ENCODE measurements around the gene NRP2. TPM values are rescaled to one million over a fixed set of nuclear protein-coding genes. Genes with fewer than 3 reads are reported as not detected.

The NRP2 gene
- total RNA-seq, 2 experiments from 2014 or later: 0.63 to 1.6 TPM

DNA sequence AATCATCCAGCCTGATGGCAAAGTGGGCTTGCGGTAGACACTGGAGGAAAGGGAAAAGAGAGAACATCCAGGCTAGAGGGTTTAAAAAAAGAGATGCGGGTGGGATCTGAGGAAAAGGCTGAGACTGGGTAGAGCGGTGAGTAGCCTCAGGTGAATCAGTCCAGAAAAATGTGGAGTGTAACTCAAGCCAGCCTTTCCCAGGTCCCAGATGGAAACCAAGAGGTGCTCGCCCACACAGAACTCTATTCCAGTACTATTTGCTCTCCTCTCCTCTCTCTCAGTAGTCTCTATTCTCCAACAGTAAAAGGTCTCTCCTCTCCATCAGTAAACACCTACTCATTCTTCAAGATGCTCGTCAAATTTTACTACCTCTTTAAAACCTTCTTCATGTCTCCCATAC, 38.3 kb upstream of the NRP2 start:
- POLR2A ChIA-PET: no interaction called here
- CTCF ChIA-PET: interaction anchor here (1.0 to 1.6 kb wide), 2 partner anchors 32 to 35 kb away, joined by 3 to 4 read pairs; no protein-coding TSS in a partner anchor

GRCh38 chr2:205646680-205647079, 35.6 kb upstream of the NRP2 start:
- Mint-ChIP-seq H3K9me3 (no peaks in the 10 kb centered on the region), H3K4me3 (no peak overlapping the region), H3K27ac (no peak overlapping the region), H3K36me3 (ENCODE audit: low read depth) (no peaks in the 10 kb centered on the region), H3K27me3 (peaks cover 5% of the 10 kb centered on the region), H3K4me1 (ENCODE audit: low read depth) (no peaks in the 10 kb centered on the region)
- CTCF ChIA-PET: no interaction called here
- POLR2A ChIA-PET: interaction anchor here (0.7 kb wide), 1 partner anchor 33 kb away, joined by 3 read pairs; no protein-coding TSS in a partner anchor
- ATAC-seq: no peak
- intact Hi-C loops (cut with micrococcal nuclease): no loop called here
- TF ChIP-seq CTCF (IDR thresholded peaks at IDR 0.05): no peak
- DNase-seq: no peak

More for the DNA sequence above, 38.3 kb upstream of the NRP2 start:
- Mint-ChIP-seq H3K27ac (no peak overlapping the region), H3K4me1 (ENCODE audit: low read depth) (no peaks in the 10 kb centered on the region), H3K4me3 (no peak overlapping the region), H3K36me3 (ENCODE audit: low read depth) (no peaks in the 10 kb centered on the region), H3K9me3 (no peaks in the 10 kb centered on the region), H3K27me3 (peaks cover 5% of the 10 kb centered on the region)
- intact Hi-C loops (cut with micrococcal nuclease): no loop called here
- no peak for DNase-seq
- ATAC-seq: no peak
- TF ChIP-seq CTCF (IDR thresholded peaks at IDR 0.05): no peak

DNA sequence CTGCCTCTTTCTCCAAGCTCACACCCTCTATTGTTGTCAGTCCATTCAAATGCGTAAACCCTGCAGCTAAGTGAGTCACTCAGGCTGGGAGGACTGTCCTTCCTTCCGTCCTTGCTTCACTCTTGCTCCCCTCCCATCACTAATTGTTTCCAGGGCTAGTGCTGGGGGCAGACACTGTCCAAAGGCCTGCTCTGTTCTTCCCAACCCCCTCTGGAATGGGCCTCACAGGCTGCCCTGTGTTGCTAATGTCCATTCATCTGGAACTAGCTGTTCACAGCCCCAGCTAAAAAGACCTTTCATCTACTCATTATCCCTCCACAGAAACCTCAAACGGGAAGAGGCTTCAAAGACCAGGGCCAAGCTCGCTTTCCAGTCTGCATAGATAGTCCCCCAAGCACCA, 31.9 kb upstream of the NRP2 start:
- TF ChIP-seq CTCF (IDR thresholded peaks at IDR 0.05): no peak
- ATAC-seq (no peak), DNase-seq (no peak)
- POLR2A ChIA-PET: no interaction called here
- H3K27ac Mint-ChIP-seq: no peak overlapping the region
- no peak overlapping the region for H3K4me3 Mint-ChIP-seq
- no peaks in the 10 kb centered on the region for H3K27me3 Mint-ChIP-seq
- intact Hi-C loops (cut with micrococcal nuclease): loop anchor here (10.0 kb wide), 1 partner anchor 776 kb away; no protein-coding TSS in a partner anchor
- no peaks in the 10 kb centered on the region for H3K36me3 Mint-ChIP-seq (ENCODE audit: low read depth)
- H3K4me1 Mint-ChIP-seq (ENCODE audit: low read depth): no peaks in the 10 kb centered on the region
- CTCF ChIA-PET: interaction anchor here (1.8 kb wide), 1 partner anchor 25 kb away, joined by 7 read pairs; no protein-coding TSS in a partner anchor
- no peaks in the 10 kb centered on the region for H3K9me3 Mint-ChIP-seq

DNA sequence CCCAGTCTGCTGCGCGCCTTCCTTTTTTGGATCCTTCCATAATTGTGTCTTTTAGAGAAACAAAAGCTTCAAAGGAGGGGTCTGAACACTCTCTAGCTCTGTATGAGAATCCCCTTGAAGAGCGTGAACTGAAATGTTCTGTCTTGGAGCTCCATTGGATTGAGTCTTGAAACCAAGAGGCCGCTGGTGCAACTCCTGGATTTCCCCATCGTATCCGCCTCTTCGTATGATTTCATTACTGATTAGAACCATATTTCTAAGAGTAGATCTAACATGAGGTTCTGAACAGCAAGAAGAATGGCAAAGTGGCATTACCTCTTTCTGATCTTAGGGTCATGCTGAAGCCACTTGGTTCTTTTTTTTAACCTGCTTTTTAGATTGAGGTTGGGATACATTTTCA, 31.4 kb upstream of the NRP2 start:
- no peaks in the 10 kb centered on the region for H3K4me1 Mint-ChIP-seq (ENCODE audit: low read depth)
- H3K9me3 Mint-ChIP-seq: no peaks in the 10 kb centered on the region
- no peak overlapping the region for H3K27ac Mint-ChIP-seq
- DNase-seq: no peak
- no peak for ATAC-seq
- intact Hi-C loops (cut with micrococcal nuclease): loop anchor here (10.0 kb wide), 1 partner anchor 776 kb away; no protein-coding TSS in a partner anchor
- no peaks in the 10 kb centered on the region for H3K36me3 Mint-ChIP-seq (ENCODE audit: low read depth)
- TF ChIP-seq CTCF (IDR thresholded peaks at IDR 0.05): no peak
- CTCF ChIA-PET: interaction anchor here (1.8 kb wide), 1 partner anchor 25 kb away, joined by 7 read pairs; no protein-coding TSS in a partner anchor
- no peak overlapping the region for H3K4me3 Mint-ChIP-seq
- POLR2A ChIA-PET: no interaction called here
- H3K27me3 Mint-ChIP-seq: no peaks in the 10 kb centered on the region

- intact Hi-C loops (cut with micrococcal nuclease): loop anchor here (10.0 kb wide), 1 partner anchor 777 kb away; no protein-coding TSS in a partner anchor
- CTCF ChIA-PET: interaction anchor here (1.8 kb wide), 1 partner anchor 24 kb away, joined by 7 read pairs; no protein-coding TSS in a partner anchor
- no peak overlapping the region for H3K27ac Mint-ChIP-seq
- TF ChIP-seq CTCF (IDR thresholded peaks at IDR 0.05): no peak
- POLR2A ChIA-PET: no interaction called here
- ATAC-seq (no peak), DNase-seq (no peak)
- H3K4me3 Mint-ChIP-seq: no peak overlapping the region
- no peaks in the 10 kb centered on the region for H3K36me3 Mint-ChIP-seq (ENCODE audit: low read depth)
- H3K27me3 Mint-ChIP-seq: no peaks in the 10 kb centered on the region
- H3K9me3 Mint-ChIP-seq: no peaks in the 10 kb centered on the region
- H3K4me1 Mint-ChIP-seq (ENCODE audit: low read depth): no peaks in the 10 kb centered on the region
Measured at GRCh38 chr2:205651719-205652118, 30.6 kb upstream of the NRP2 start.
